K562 (cell line): ENCODE results near the gene ZNF428. TPM values are rescaled to one million over a fixed set of nuclear protein-coding genes. Genes with fewer than 3 reads are reported as not detected.

Source experiments
- ATAC-seq: fragments of 200-7000 bp; cut with Tn5 transposase; 3 replicates; pipeline ENCODE4 v1.9.1; 2020; ENCODE audit warnings: moderate library complexity
- BruUV-seq: library from RNA; stranded (reverse); fragments of 400-500 nt; replicated peaks from 2 replicates; lab custom pipeline; 2021; lab: Mats Ljungman, UMichigan
- CTCF ChIA-PET: fragments of 300-600 bp; formaldehyde crosslinking; extraction: SDS; loops from one replicate; lab custom pipeline; 2021; ENCODE audit warnings: low intra/inter-chr PET ratio; lab: Yijun Ruan, JAX
- POLR2A ChIA-PET: fragments of 300-600, 350-650 bp; sonication (Branson Sonifier 250); formaldehyde crosslinking; extraction: SDS; loops from one replicate; lab custom pipeline; 2021; ENCODE audit warnings: antibody characterized with exemption, inconsistent platforms; lab: Yijun Ruan, JAX
- DNase-seq, 4 experiments: peaks; one replicate each; pipeline versions ENCODE4 v3.0.0 to v3.0.0-alpha.2; 2011 to 2018; ENCODE audit warnings: low spot score in 3 of 4, mixed read lengths in 3 of 4; ENCODE audit errors: extremely low read depth in 1 of 4
- FAIRE-seq: peaks from 2 replicates; lab custom pipeline; 2011; peaks lifted over from hg19 to GRCh38; lab: Jason Lieb, UNC
- H2AFZ ChIP-seq: 2 replicates; pipeline ENCODE4 v1.6.0; 2011; ENCODE audit warnings: low read depth, low read length, control low read depth, inconsistent platforms
- H3K27ac ChIP-seq: fragments of 200-600 bp; 3 replicates; pipeline ENCODE4 v1.8.0; 2011; ENCODE audit warnings: low read depth, mild to moderate bottlenecking, control low read depth, inconsistent platforms, low read length, moderate library complexity, mixed read lengths; ENCODE audit errors: extremely low read depth
- H3K27me3 ChIP-seq, 2 experiments: fragments of 300-600 bp in 1 of 2; 2 replicates in 1 of 2; 3 replicates in 1 of 2; pipeline versions ENCODE4 v1.6.0 to v1.8.0; 2011; ENCODE audit warnings: inconsistent platforms in 2 of 2, low read length in 2 of 2, mild to moderate bottlenecking in 1 of 2, mixed read lengths in 1 of 2, moderate library complexity in 1 of 2; ENCODE audit not compliant: control insufficient read depth in 2 of 2, insufficient read depth in 2 of 2
- H3K36me3 ChIP-seq: fragments of 300-600 bp; 3 replicates; pipeline ENCODE4 v1.8.0; 2011; ENCODE audit warnings: mild to moderate bottlenecking, low read length, inconsistent platforms; ENCODE audit not compliant: control insufficient read depth, insufficient read depth
- H3K4me1 ChIP-seq, 2 experiments: fragments of 200-600 bp in 1 of 2; replicated peaks in 1 of 2; 2 replicates in 1 of 2; 3 replicates in 1 of 2; pipeline versions ENCODE4 v1.5.1 to v1.8.0; 2011; ENCODE audit warnings: inconsistent platforms in 2 of 2, low read length in 2 of 2, mild to moderate bottlenecking in 1 of 2, mixed read lengths in 1 of 2, moderate library complexity in 1 of 2; ENCODE audit not compliant: control insufficient read depth in 2 of 2, insufficient read depth in 2 of 2
- H3K4me2 ChIP-seq: 2 replicates; pipeline ENCODE4 v1.6.1; 2011; ENCODE audit warnings: low read length, control low read depth, inconsistent platforms, mixed read lengths; ENCODE audit not compliant: insufficient read depth
- H3K4me3 ChIP-seq: fragments of 200-600 bp; sonication (generic), shearing (Covaris generic); 2 replicates; pipeline ENCODE4 v1.5.1; 2016; ENCODE audit warnings: control low read depth, inconsistent platforms
- H3K79me2 ChIP-seq: fragments of 200-600 bp; 3 replicates; pipeline ENCODE4 v1.8.0; 2011; ENCODE audit warnings: low read length, inconsistent platforms; ENCODE audit not compliant: control insufficient read depth, insufficient read depth
- H3K9ac ChIP-seq, 2 experiments: 2 replicates each; pipeline versions ENCODE4 v1.6.0 to v1.6.1; 2011; ENCODE audit warnings: low read depth in 2 of 2, low read length in 2 of 2, control low read depth in 1 of 2, inconsistent platforms in 1 of 2, mild to moderate bottlenecking in 1 of 2, mixed read lengths in 1 of 2; ENCODE audit not compliant: insufficient read depth in 1 of 2
- H3K9me1 ChIP-seq: one replicate; pipeline ENCODE4 v1.6.0; 2011; ENCODE audit warnings: inconsistent platforms, mild to moderate bottlenecking, low read length, moderate library complexity; ENCODE audit not compliant: control insufficient read depth, insufficient read depth
- H3K9me3 ChIP-seq: replicated peaks from 2 replicates; pipeline ENCODE4 v1.5.1; 2011; ENCODE audit warnings: low read depth, low read length, inconsistent platforms; ENCODE audit not compliant: control insufficient read depth, insufficient read depth
- H4K20me1 ChIP-seq: replicated peaks from 2 replicates; pipeline ENCODE4 v1.6.1; 2011; ENCODE audit warnings: low read length, inconsistent platforms, mixed read lengths; ENCODE audit not compliant: control insufficient read depth, insufficient read depth
- CREB1 ChIP-seq, 2 experiments: sonication (generic) in 1 of 2; formaldehyde crosslinking in 1 of 2; IDR thresholded peaks; 2 replicates each; pipeline versions ENCODE4 v1.6.1 to v1.8.0; 2012 to 2022; ENCODE audit warnings: inconsistent platforms in 1 of 2, mild to moderate bottlenecking in 1 of 2, missing genetic modification reagents in 1 of 2, moderate library complexity in 1 of 2
- CREM ChIP-seq: IDR thresholded peaks from 2 replicates; pipeline ENCODE4 v1.6.1; 2014; ENCODE audit warnings: antibody characterized with exemption, low read depth
- ETV5 ChIP-seq: sonication (generic); formaldehyde crosslinking; IDR thresholded peaks from 2 replicates; pipeline ENCODE4 v1.4.0; 2020; ENCODE audit warnings: low read depth, mild to moderate bottlenecking, missing genetic modification reagents
- ZBTB7A ChIP-seq: IDR thresholded peaks from 2 replicates; pipeline ENCODE4 v1.6.1; 2011; ENCODE audit warnings: low read depth, mild to moderate bottlenecking, low read length, moderate library complexity, borderline replicate concordance; ENCODE audit not compliant: control insufficient read depth
- ZNF3 ChIP-seq: fragments of 250-450 bp; sonication (Bioruptor Pico); IDR thresholded peaks from 2 replicates; pipeline ENCODE4 v1.5.0; 2021; ENCODE audit warnings: mild to moderate bottlenecking, moderate library complexity
- WGBS: fragments of 100-300 bp; shearing (Covaris generic); methylation state at CpG from one replicate; pipeline ENCODE4 v1.1.6; 2016; ENCODE audit warnings: low coverage, mixed read lengths; ENCODE audit not compliant: insufficient coverage; ENCODE audit errors: missing lambda C conversion rate; 5-methylcytosine and 5-hydroxymethylcytosine counted together
- in situ Hi-C: fragments of 300-500 bp; cut with MboI; formaldehyde crosslinking; loops from 4 replicates; pipeline ENCODE4 v1.15.0; 2018; ENCODE audit warnings: inconsistent platforms, mixed read lengths
- intact Hi-C: fragments of 100-400 bp; cut with micrococcal nuclease; formaldehyde crosslinking; loops from 2 replicates; pipeline ENCODE4 v1.14.2; 2022
- polyA plus RNA-seq, 8 experiments: library from polyadenylated mRNA; depleted of rRNA in 4 of 8; stranded (reverse) in 5 of 8; unstranded in 3 of 8; fragments of >200 nt; fragmentation: Nextera tagmentation in 2 of 8; fragmentation: Illumina TruSeq in 1 of 8; extraction: Ambion mirVana in 2 of 8; extraction: Trizol in 1 of 8; gene quantifications; 2 replicates each; pipeline versions ENCODE4 v1.2.1 to v1.2.3, GENCODE V29; 2011 to 2014; ENCODE audit warnings: inconsistent platforms in 1 of 8, missing spikeins in 1 of 8
- total RNA-seq, 7 experiments: library from RNA; depleted of rRNA in 6 of 7; stranded (reverse); fragments of >200 nt in 6 of 7; fragmentation: Illumina TruSeq in 2 of 7; extraction: Trizol in 2 of 7; gene quantifications; 2 replicates each; pipeline versions ENCODE4 v1.2.1 to v1.2.3, GENCODE V29; 2011 to 2021; ENCODE audit warnings: low replicate concordance in 1 of 7

The ZNF428 gene
- total and polyA plus RNA-seq, 9 of the 15 experiments (the other 6 are each of a cell fraction or from before 2014, with no cell fraction given), result 0.15 to 85.7 (median 15.9) TPM

DNA sequence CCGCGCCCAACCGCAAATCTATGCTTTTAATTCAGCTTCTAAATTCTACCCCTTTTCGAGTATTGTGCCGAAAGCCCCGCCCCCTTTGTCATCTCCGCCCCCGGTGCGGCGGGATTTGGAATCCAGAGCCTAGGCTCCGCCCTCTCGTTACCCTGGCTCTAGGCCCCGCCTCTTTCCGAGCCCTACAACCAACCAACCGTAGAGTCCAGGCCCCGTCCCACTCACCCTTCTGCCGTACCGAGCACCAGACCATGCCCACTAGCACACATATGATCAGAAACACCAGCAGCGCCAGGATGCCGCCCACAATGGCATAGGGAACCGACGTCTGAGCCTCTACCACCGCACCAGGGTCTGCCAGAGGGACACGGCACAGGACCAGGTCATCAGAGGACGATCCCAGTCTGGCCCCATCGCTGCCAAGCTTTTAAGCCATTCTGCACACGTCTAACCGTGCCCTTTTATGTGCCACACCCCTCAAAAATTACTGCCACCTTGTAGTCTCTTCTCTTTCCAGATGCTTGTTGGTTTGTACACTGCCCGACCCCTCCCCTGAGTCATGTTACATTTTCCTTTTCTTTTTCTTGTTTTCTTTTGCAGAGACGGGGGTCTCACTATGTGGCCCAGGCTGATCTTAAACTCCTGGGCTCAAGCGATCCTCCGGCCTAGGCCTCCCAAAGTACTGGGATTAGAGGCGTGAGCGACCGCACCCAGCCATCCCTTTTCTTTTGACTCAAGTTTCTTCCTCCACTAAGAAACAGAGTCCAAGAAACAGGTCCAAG, 4.7 kb upstream of the ZNF428 start (continued):
- TF ChIP-seq CREB1 (IDR thresholded peaks at IDR 0.05), result no peak
- 0 out of 2 replicates have a peak, but pooled peaks have one; percentile 21 for TF ChIP-seq CREB1 (CRISPR knock-in tag; IDR thresholded peaks at IDR 0.05)
- 0 out of 2 replicates have a peak, but pooled peaks have one; percentile 31 for TF ChIP-seq ETV5 (CRISPR knock-in tag)
- TF ChIP-seq CREM, result no peak

DNA sequence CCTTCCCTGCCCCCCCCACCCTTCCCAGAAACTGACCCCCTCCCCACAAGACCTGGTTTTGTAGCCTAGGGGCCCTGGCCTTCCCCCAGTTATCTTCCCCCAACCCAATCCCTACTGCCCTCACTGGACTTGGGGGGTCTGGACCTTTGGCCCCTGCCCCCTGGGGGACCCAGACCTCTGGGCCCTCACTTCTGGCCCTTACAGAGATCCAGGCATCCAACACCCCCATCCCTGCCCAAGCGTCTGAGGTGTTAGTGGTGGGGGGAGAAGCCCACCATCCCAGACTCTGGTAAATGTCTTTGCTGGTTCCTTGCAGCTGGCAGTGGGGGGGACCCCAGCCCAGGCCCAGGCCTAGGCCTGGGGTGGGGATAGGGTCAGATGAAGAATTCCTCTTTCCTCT, 3.5 kb upstream of the ZNF428 start:
- peak; percentile 53; the same call in 1 of the 2 replicates for TF ChIP-seq ZBTB7A
- no peak for TF ChIP-seq ZNF3
- TF ChIP-seq, all 486 proteins: peak for 1
- no TSS peak for BruUV-seq
- FAIRE-seq (no peak), ATAC-seq (no peak), DNase-seq (no peak)
- Histone ChIP-seq H3K4me1 (peaks cover 46 to 73% of the 10 kb centered on the region in 2 experiments), H2AFZ (no peak overlapping the region), H3K9me3 (no peaks in the 10 kb centered on the region), H3K4me2 (no peak overlapping the region; the same call in 1 of the 2 replicates), H3K4me3 (no peak overlapping the region), H3K9ac (0 out of 4 replicates have a peak overlapping the region, but pooled peaks of 1 of the 2 experiments have one; percentile 43), H3K9me1 (peaks cover 2% of the 10 kb centered on the region), H3K27me3 (no peaks in the 10 kb centered on the region), H3K79me2 (peaks cover 26% of the 10 kb centered on the region), H3K27ac (peak overlapping the region; percentile 31; the same call in 2 of the 3 replicates), H4K20me1 (no peaks in the 10 kb centered on the region), H3K36me3 (peaks cover 2% of the 10 kb centered on the region; the same call in 2 of the 3 replicates)
- in situ Hi-C loops (no loop called here), intact Hi-C loops (loop anchor here (10.0 kb wide), 2 partner anchors 68 to 178 kb away; no protein-coding TSS in a partner anchor)
- POLR2A ChIA-PET, result no interaction called here
- WGBS, result 100% methylated on average over 1 of the region's 1 CpG
- CTCF ChIA-PET, result no interaction called here
